ENCODE results near the gene NUP188. TPM values are rescaled to one million over a fixed set of nuclear protein-coding genes. Genes with fewer than 3 reads are reported as not detected.

The NUP188 gene
- total and polyA plus RNA-seq, 2 experiments from 2014 or later = 25.5 to 117 TPM

GRCh38 chr9:129021091-129021490 lies 73.6 kb downstream of the NUP188 start (continued):
- no peak for TF ChIP-seq REST (IDR thresholded peaks at IDR 0.05; ENCODE audit: unreplicated experiment)
- no peak for TF ChIP-seq POLR2AphosphoS5 (IDR thresholded peaks at IDR 0.05; ENCODE audit: low read depth)
- no peak for TF ChIP-seq ZNF114 (CRISPR knock-in tag; IDR thresholded peaks at IDR 0.05)
- no peak for TF ChIP-seq CREB1 (CRISPR knock-in tag; IDR thresholded peaks at IDR 0.05; ENCODE audit: low read depth)
- no peak for TF ChIP-seq EZH2phosphoT487 (IDR thresholded peaks at IDR 0.05; ENCODE audit: unreplicated experiment)
- TF ChIP-seq NANOG (IDR thresholded peaks at IDR 0.05; ENCODE audit: borderline replicate concordance) = no peak

DNA sequence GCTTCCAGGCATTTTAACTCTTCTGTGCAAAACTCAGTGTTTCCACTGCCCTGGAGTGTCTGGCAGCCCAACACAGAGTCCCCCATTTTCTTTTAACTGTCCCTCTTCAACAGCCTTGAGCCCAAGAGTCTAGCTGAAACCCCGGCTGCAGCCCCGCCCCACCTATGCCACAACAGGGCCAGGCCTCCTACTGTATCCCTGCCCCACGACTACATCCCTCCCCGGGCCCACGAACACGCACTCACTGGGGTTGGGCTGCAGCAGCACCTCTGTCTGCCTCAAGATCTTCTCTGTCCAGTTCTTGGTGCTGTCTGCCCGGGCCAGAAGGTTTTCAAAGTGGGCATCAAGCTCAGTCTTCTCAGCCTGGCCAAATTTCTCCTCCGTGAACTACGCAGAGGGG lies 74.5 kb downstream of the NUP188 start:
- Histone ChIP-seq H3K27me3 (ENCODE audit: insufficient read depth) (no peaks in the 10 kb centered on the region), H3K79me2 (replicated peaks; ENCODE audit: insufficient read depth) (peaks cover 35% of the 10 kb centered on the region), H3K4me3 (no peak overlapping the region), H3F3A (replicated peaks; ENCODE audit: low read depth) (no peaks in the 10 kb centered on the region), H3K4me1 (ENCODE audit: insufficient read depth) (peaks cover 4% of the 10 kb centered on the region), H3K27ac (ENCODE audit: low read depth) (no peak overlapping the region), H2AFZ (no peak overlapping the region), H3K36me3 (ENCODE audit: insufficient read depth) (no peaks in the 10 kb centered on the region), H3K9me2 (ENCODE audit: insufficient read depth) (no peaks in the 10 kb centered on the region), H3K4me2 (no peak overlapping the region), H4K20me1 (replicated peaks; ENCODE audit: insufficient read depth) (peaks cover 17% of the 10 kb centered on the region)
- H3K27ac Mint-ChIP-seq = peak overlapping the region; percentile 69; the same call in 1 of the 2 replicates
- DNase-seq (ENCODE audit: low spot score) = no peak
- H3K4me1 Mint-ChIP-seq = peaks cover 21% of the 10 kb centered on the region
- peaks cover 2% of the 10 kb centered on the region for H3K27me3 Mint-ChIP-seq (ENCODE audit: insufficient read depth, low read depth, poor library complexity)
- no peak overlapping the region for H3K4me3 Mint-ChIP-seq
- no peak for ATAC-seq
- no peaks in the 10 kb centered on the region for H3K9me3 Mint-ChIP-seq
- H3K36me3 Mint-ChIP-seq (ENCODE audit: low read depth) = peaks cover 9% of the 10 kb centered on the region; the same call in 2 of the 3 replicates
- TF ChIP-seq ZNF114 (CRISPR knock-in tag; IDR thresholded peaks at IDR 0.05) (no peak), JUNB (IDR thresholded peaks at IDR 0.05; ENCODE audit: unreplicated experiment) (no peak), REST (IDR thresholded peaks at IDR 0.05; ENCODE audit: unreplicated experiment) (no peak), NANOG (IDR thresholded peaks at IDR 0.05; ENCODE audit: borderline replicate concordance) (no peak), POLR2AphosphoS5 (IDR thresholded peaks at IDR 0.05; ENCODE audit: low read depth) (no peak), EZH2phosphoT487 (IDR thresholded peaks at IDR 0.05; ENCODE audit: unreplicated experiment) (no peak), ZNF331 (CRISPR knock-in tag; IDR thresholded peaks at IDR 0.05; ENCODE audit: low read depth) (no peak), CREB1 (CRISPR knock-in tag; IDR thresholded peaks at IDR 0.05; ENCODE audit: low read depth) (no peak), EZH2 (IDR thresholded peaks at IDR 0.05; ENCODE audit: low read depth, unreplicated experiment) (no peak)
- TF ChIP-seq, protein P1, sequence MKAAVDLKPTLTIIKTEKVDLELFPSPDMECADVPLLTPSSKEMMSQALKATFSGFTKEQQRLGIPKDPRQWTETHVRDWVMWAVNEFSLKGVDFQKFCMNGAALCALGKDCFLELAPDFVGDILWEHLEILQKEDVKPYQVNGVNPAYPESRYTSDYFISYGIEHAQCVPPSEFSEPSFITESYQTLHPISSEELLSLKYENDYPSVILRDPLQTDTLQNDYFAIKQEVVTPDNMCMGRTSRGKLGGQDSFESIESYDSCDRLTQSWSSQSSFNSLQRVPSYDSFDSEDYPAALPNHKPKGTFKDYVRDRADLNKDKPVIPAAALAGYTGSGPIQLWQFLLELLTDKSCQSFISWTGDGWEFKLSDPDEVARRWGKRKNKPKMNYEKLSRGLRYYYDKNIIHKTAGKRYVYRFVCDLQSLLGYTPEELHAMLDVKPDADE (IDR thresholded peaks at IDR 0.05) = no peak
- TF ChIP-seq, protein P2, sequence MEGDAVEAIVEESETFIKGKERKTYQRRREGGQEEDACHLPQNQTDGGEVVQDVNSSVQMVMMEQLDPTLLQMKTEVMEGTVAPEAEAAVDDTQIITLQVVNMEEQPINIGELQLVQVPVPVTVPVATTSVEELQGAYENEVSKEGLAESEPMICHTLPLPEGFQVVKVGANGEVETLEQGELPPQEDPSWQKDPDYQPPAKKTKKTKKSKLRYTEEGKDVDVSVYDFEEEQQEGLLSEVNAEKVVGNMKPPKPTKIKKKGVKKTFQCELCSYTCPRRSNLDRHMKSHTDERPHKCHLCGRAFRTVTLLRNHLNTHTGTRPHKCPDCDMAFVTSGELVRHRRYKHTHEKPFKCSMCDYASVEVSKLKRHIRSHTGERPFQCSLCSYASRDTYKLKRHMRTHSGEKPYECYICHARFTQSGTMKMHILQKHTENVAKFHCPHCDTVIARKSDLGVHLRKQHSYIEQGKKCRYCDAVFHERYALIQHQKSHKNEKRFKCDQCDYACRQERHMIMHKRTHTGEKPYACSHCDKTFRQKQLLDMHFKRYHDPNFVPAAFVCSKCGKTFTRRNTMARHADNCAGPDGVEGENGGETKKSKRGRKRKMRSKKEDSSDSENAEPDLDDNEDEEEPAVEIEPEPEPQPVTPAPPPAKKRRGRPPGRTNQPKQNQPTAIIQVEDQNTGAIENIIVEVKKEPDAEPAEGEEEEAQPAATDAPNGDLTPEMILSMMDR (conservative IDR thresholded peaks at IDR 0.05; ENCODE audit: low read depth in 2 of 2) = no peak

Measured in GM23338 (cell line).